ENCODE measurements around the gene CD38.
"Not testable (repeated sequence)": the region's sequence is repeated elsewhere in the genome, so short reads cannot be mapped to it uniquely, and the experiment has no call there.

Gene CD38

DNA sequence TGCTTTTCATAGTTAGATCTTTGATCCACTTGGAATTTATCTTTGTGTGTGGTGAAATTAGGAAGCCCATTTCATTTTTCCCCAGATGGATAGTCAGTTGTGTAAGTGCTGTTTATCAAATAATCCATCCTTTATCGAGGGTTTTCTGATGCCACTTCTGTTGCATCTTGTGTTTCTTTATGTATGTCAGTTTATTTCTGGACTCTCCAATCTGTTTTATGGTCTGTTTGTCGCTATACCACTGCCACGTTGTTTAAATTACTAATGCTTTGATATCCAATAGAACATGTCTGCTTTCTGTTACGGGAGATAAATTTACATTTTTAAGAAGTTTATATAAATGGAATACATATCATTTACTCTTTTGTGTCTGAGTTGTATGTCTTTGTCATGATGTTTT, 21.0 kb downstream of the CD38 start:
- no peak for DNase-seq (ENCODE audit: low read depth in 2 of 2)

DNA sequence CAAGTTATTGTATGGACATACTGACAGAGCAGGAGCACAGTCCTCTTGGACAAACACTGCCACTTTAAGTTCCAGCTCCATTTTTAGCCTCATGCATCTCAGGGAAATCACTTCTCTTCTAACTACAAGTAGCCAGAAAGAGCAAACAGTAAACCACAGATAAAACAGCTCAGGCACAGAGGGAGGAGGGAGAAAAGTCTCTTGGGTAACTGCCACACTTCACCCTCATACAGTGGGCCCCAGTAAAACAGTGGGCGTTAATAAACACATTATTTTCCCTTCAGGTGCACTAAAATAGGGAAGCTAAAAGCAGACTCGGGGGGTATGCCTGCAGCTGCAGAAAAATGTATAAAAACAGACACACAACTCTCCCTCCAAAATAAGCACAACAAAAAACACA, 21.6 kb downstream of the CD38 start:
- no peak for DNase-seq (ENCODE audit: low read depth in 2 of 2)

DNA sequence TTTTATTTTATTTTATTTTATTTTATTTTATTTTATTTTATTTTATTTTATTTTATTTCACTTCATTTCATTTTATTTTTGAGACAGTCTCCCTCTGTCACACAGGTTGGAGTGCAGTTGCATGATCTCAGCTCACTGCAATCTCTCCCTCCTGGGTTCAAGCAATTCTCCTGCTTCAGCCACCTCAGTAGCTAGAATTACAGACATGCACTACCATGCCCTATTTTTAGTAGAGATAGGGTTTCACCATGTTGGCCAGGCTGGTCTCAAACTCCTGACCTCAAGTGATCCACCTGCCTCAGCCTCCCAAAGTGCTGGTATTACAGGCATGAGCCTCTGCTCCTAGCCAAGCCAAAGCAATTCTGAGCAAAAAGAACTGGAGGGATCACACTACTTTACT, 24.4 kb downstream of the CD38 start:
- not testable (repeated sequence) for DNase-seq (ENCODE audit: low read depth in 2 of 2)

DNA sequence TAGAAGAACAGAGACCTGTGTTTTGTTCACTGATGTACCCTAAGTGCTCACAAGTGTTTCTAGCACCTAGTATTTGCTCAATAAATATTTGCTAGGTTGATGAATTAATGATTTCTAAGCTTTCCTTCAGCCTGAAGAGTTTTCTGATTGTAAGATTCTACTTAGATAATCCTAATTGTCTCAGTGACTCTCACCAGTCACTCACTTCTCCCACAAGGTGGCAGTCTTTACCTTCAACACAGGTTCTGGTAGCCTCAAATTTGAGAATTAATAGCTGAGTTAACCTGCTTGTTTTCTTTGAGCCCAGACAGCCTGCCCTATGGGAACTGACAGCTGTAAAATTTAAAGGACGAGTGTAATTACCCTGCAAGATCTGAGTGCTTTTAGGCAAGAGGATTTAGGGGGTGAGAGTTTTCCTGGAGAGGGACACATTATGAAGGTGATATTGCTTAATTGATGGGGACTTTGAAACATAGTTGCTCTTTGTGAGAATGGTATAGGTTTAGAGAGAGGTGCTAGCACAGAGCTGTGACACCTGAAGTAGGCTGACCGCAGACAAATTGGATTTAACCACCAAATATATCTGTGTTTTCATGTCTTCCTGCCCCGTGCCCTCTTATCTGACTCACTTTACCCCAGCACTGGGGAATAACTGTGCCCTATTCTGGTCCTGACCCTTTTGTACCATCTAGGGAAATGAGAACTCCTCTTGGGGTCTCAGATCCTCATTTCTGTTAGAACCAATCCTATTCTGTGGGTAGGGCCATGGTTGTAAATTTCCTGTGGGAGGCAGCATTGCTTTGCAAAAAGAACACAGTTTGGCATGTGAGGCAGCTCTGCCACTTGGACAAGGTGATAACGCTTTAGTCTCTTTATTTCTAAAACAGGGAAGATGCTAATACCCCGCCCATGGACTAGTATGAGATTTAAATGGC, 27.7 kb downstream of the CD38 start:
- peak in 1 of 2 donors; percentile 42 for DNase-seq (ENCODE audit: low read depth in 2 of 2)

DNA sequence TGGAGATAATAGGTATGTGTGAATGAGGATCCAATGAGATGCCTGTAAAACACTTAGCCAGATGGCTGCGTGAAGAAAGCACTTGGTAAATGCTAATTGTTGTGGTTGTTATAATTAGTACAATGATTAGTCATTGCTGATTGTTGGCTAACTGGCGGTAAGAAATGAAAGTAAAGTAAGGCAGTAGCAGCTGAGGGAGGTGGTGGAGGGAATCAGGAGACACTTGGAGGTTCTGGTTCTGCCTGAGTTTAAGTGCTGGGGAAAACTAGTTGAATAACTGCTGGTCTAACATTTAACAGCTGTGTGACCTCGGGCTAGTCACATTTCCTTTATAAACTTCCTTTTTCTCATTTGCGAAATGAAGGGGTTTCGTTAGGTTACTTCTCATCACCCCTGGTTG, 30.9 kb downstream of the CD38 start:
- no peak for DNase-seq (ENCODE audit: low read depth in 2 of 2)

DNA sequence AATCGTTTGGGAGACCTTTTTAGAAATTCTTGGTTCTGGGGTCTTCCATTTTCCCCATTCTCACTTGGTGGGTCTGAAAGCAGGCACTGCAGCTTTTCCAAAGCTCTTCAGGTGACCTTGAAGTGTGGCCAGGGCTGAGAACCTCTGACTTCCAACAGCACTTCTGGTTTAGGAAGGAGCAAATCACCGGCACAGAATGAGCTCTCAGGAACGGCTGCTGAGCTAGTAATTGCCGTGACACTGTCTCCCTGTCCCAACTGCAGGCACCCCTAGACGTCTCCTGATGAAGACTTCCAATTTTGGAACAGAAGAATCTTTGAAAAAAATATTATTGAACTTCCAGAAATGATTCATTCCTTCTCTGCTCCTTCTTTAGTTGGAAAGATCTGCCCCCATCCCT, 31.3 kb downstream of the CD38 start:
- DNase-seq (ENCODE audit: low read depth in 2 of 2) = no peak

DNA sequence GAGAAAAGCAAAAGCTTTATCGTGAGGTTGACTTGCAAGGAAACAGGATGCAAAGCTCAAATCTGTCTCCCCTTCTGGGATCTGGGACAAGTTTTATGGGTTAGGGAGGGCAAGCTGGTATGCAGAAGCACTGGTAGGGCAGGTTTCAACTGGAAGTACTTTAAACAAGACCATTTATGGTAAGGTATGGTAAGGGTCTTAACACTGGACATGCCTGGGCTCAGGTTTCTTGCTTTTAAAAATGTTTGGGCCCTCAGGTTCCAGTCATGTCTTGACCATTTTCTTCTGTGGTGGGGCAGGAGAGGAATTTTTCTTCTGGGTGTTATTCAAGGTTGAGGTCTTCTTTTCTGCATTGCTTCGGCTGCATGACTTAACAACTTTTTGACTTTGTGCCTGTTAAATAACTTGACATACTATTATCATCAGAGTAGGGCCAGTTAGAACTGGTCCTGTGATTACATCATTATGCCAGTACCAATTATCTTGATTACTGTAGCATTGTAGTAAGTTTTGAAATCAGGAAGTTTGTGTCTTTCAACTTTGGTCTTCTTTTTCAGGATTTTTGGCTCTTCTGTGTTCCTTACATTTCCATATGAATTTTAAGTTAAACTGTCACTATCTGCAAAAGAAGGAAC, 33.7 kb downstream of the CD38 start:
- no peak for DNase-seq (ENCODE audit: low read depth in 2 of 2)

DNA sequence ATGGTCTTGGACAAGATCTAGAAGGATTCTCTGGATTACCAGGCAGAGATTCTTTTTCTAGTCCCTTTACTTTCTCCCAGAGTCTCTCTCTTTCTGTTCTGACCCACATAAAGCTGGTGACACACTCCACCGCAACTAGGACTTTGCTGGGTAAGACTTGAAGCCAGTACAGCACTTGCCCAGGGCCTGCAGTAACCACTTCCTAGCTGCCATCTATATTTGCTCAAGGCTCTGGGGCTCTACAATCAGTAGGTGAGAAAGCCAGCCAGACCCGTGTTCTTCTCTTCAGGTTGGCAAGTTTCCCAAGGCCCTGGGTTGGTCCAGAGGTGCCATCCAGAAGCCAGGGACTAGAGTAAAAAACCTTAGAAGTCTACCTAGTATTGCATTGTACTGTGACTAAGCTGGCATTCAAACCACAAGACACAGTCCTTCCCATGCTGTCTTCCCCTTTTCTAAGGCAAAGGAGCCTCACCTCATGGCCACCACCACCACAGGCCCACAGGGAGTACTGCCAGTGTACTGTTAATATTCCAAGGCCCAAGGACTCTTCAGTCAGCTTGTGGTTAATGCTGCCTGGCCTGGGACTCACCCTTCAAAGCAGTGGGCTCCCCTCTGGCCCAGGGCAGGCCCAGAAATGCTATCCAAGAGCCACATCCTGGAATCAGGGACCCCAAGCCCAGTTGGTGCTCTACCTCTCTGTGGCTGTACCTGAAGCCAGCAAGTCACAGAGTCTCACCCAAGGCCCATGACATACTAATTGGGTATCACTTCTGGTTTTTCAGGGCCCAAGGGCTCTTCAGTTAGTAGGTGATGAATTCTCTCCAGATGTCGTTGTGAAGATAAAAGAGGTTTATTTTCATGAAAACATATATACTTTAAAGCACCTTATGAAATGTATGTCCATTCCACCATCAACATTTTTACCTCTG, 54.7 kb downstream of the CD38 start:
- DNase-seq (ENCODE audit: low read depth in 2 of 2) = no peak

DNA sequence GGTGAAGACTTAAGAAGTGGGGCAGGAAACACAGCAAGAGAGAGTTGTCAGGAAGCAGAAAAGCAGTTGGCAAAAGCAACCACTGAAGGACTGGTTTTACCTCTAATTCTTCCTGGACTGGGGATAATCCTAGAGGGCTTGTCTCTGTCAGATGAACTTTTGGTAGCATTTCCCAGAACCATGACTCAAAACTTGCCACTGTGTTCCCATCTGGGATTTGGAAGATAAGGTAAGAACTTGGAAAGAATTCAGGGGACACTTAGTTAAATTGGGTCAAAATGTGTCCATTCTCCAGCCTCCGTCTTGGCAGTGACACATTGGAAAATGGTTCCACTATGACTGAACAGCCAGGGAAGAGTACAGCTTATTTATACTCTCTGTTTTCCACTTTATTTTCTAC, 55.7 kb downstream of the CD38 start:
- no peak for DNase-seq (ENCODE audit: low read depth in 2 of 2)

DNA sequence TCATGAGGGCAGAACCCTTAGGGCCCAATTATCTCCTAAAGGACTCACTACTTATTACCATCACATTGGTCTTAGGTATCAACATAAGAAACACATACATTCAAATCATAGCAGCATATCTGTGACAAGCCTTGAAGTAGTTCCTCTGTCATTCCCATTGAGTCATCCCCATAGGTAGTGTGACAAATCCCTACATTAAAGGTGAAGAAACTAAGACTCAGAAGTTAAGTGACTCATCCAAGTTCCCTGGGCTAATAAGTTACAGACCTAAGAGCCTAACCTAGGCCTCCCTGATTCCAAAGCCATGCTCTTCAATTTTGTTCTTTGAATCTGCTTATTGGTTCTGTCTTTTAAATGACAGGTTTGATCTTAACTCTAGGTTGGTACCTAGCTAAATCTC, 58.2 kb downstream of the CD38 start:
- DNase-seq (ENCODE audit: low read depth in 2 of 2) = no peak

DNA sequence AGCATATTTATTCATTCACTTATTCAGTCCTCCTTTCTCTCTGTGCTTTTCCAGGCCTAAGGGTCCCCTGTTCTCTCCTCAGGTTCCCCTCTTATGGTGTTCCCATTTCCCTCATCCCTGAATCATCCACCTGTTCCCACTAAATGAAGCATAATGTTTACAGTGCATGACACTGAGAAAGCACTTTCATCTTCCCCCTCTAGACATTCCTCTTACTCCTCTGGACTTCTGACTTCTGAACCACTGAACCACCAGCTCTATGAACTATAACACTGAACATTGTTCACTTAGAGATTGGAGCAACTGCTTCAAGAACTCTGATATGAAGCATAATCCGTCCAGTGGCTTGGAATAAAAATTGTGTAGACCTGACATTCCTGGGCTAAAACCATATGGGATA, 59.5 kb downstream of the CD38 start:
- DNase-seq (ENCODE audit: low read depth in 2 of 2) = no peak

DNA sequence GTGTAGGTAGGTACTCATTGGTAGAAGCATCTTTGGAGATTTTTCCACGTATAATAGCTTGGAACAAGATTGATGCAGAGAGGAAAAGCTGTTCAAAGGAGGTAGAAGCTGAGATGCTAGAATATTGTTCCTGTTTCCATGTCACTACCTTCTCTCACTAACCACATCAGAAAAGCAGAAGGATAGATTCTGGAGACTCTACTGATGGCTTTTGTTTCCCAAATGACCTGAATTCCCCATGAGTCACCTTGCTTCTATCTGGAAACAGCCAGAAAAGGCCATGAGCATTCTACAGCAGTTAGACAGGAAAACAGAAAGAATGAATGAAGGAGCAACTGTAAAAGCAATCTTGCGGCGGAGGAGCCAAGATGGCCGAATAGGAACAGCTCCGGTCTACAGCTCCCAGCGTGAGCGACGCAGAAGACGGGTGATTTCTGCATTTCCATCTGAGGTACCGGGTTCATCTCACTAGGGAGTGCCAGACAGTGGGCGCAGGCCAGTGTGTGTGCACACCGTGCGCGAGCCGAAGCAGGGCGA, 63.1 kb downstream of the CD38 start:
- DNase-seq (ENCODE audit: low read depth in 2 of 2) = not testable (repeated sequence)

DNA sequence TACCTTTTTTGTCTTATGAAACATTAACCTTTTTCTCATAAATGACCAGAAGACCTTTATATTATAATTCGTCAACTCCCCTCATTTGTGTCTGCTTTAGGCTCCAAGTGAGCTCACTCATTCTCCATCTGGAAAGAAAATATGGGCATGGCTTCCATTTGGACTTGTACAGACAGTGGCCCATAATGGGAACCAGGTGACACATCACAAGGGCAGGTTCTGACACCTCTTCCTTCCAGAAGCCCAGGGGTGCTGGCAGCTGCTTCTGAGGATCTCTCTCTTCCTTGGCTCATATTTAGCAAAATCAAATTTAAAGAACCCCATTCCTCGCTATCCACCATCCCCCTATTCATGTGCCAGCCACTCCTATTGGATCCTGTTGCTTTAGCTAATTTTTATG, 69.6 kb downstream of the CD38 start:
- DNase-seq (ENCODE audit: low read depth in 2 of 2) = no peak

DNA sequence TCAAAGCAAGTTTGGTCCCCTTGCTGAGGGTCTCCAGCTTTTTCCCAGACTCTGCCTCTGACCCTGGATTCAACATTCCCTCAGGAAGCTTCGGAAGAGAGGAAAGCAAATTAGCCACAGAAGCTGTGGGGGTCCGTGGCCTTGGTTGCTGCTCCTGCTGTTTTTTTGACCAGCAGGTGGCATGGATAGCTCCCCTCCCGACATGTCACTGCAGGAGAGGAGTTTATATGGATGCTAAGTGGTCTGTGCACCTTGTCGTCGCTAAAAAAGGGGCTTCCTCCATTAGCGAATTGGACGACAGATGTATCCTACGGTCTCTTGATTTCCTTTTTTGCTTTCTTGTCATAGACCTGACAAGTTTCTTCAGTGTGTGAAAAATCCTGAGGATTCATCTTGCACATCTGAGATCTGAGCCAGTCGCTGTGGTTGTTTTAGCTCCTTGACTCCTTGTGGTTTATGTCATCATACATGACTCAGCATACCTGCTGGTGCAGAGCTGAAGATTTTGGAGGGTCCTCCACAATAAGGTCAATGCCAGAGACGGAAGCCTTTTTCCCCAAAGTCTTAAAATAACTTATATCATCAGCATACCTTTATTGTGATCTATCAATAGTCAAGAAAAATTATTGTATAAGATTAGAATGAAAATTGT, 70.2 kb downstream of the CD38 start:
- no peak for DNase-seq (ENCODE audit: low read depth in 2 of 2)

DNA sequence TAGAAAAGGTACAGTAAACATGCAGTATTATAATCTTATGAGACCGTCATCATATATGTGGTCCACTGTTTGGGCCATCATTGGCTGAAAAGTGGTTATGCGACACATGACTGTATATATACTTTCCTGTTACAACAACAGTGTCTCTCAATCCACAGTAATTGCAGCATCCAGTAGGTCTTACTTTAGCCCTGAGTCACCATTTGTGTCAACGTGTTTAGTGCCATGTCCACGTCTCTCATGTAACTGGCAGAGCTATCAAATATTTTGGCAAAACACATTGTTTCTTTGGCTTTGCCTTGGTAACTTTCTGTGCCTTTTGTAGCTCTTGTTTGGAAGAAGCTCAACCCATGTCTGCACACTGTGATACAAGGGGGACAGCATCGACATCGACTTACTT, 73.8 kb downstream of the CD38 start:
- no peak for DNase-seq (ENCODE audit: low read depth in 2 of 2)

DNA sequence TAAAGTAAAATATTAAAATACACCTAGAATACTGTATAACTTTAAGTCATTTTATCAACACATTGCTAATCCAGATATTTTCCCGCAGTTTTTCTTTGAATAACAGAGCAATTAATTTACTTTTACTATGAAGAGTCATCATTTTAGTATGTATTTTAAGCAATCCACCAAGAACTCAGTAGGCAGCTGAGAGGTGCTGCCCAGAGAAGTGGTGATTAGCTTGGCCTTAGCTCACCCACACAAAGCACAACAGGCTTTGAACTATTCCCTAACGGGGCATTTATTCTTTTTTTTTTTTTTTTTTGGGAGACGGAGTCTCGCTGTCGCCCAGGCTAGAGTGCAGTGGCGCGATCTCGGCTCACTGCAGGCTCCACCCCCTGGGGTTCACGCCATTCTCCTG, 74.4 kb downstream of the CD38 start:
- no peak for DNase-seq (ENCODE audit: low read depth in 2 of 2)

DNA sequence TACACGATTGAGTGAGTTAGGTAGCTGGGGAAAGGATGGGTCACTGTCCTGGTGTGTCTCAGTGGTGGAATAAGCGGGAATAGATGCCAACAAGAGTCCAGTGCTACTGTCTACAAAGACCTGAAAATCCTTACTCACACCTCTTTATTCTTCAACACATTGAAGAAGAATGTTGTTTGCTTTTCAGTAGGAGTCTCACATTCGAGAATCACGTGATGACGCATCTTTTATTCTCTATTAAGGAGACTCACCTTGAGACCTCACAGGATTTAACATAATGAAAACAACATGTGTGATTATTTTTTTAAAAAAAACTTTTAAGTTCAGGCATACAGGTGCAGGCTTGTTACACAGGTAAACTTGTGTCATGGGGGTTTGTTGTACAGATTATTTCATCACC, 75.2 kb downstream of the CD38 start:
- DNase-seq (ENCODE audit: low read depth in 2 of 2) = no peak

DNA sequence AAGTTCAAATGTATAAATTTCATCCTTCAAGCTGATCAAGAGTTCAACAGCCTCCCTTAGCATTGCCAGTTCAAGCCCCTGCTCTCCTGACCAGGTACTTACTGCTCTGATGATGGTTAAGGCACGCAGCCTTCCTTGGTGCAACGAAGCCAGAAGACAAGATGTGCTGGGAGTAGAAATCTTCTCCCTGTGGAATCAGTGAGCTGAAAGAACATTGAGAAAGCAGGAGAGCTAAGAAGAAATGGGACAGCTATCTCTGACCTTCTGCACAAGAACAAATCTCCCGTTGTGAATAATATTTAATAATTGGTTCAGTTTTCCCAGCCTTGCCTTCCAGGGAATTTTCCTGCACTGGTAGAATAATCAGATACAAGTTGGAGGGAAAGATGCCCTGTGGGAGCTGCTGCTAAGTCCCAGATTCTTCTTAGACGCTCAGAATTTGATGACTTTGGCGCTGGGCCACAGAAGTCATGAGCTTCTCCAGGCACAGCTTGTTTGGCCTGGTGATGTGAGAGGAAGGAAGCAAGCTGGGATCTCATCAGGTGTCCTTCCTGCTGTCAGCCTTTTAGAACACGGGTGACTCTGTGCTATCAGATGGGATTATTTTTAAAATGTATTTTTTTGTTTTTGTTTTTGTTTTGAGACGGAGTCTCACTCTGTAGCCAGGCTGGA, 77.8 kb downstream of the CD38 start:
- DNase-seq (ENCODE audit: low read depth in 2 of 2) = no peak

DNA sequence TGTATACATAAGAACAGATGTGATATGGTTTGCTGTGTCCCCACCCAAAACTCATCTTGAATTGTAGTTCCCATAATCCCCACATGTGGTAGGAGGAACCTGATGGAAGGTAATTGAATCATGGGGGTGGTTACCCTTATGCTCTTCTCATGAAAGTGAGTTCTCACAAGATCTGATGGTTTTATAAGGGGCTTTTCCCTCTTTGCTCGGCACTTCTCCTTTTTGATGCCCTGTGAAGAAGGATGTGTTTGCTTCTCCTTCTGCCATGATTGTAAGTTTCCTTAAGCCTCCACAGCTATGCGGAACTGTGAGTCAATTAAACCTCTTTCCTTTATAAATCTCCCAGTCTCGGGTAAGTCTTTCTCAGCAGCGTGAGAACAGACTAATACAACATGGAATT, 83.1 kb downstream of the CD38 start:
- DNase-seq (ENCODE audit: low read depth in 2 of 2) = not testable (repeated sequence)

DNA sequence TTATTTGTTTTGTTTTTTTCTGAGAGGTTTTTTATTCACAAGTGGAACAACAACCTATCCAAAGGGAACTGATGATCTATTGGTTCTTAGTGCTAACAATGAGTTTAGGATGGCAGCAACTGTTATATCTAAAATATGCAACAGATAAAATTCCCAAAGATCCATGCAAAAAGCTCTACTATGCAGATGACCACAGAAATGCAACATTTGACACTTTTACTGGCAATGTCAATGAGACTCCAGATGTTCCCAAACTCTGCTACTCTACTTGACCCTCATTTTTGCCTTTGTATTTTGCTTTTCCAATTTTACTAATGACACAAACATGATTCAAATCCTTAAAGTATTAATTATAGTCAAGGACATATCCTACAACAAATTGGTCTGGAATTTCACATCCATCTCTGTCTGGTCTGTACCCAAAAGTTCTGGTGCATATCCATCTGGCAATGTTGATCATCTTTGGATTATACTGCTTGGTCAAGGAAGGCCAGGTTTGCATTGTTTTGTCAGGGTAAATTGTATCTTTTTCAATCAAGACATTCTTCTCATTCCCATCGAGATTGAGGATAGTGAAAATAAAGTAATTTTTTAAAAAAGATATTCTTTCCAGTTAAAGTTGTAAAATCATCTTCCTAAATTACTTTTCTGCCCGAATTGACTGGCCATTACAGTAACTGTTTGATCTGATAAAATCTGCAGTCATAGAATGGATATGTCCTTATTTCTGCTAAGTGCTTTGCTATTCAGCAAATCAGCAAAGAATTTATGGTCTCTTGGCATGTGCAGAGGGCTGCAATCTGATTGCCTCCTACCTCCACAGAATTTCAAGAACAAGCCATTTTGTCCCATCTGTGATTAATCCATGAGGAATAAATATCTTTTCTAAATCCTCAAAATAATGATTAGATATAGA, 86.8 kb downstream of the CD38 start:
- DNase-seq (ENCODE audit: low read depth in 2 of 2) = no peak
